Cardiac fibroblast (primary cell): ENCODE measurements around the gene PRTG.

Experiments used
- DNase-seq, 2 donors: peaks; one replicate each; pipeline versions ENCODE4 v3.0.0 to v3.0.0-alpha.2; 2010; ENCODE audit warnings: low read depth in 2 of 2
- H3K4me3 ChIP-seq, 2 donors: replicated peaks in 1 of 2; 1 replicate in 1 of 2; 2 replicates in 1 of 2; pipeline ENCODE4 v1.5.1; 2011; ENCODE audit warnings: low read depth in 2 of 2, low read length in 2 of 2, mild to moderate bottlenecking in 2 of 2, moderate library complexity in 1 of 2
- CTCF ChIP-seq: IDR thresholded peaks from one replicate; pipeline ENCODE4 v1.5.1; 2011; ENCODE audit warnings: low read depth, mild to moderate bottlenecking, low read length, inconsistent platforms

The PRTG gene

GRCh38 chr15:55590788-55591187, 152.2 kb downstream of the PRTG start:
- no peak for DNase-seq

GRCh38 chr15:55589287-55589686, 153.7 kb downstream of the PRTG start:
- no peak for DNase-seq
- no peak for TF ChIP-seq CTCF
- H3K4me3 ChIP-seq: no peak overlapping the region

More at GRCh38 chr15:55590788-55591187, 152.2 kb downstream of the PRTG start:
- no peak overlapping the region for H3K4me3 ChIP-seq
- TF ChIP-seq CTCF: no peak

GRCh38 chr15:55588815-55589115, 154.2 kb downstream of the PRTG start:
- TF ChIP-seq CTCF: no peak
- H3K4me3 ChIP-seq: peak overlapping the region; percentile 55 to 59
- DNase-seq: no peak

- TF ChIP-seq CTCF: no peak
- DNase-seq: peak; percentile 58 to 78
- peak within 1 kb of the TSS; percentile 69 for H3K4me3 ChIP-seq
These were observed 154.7 kb downstream of the PRTG start, which contains the start of gene PYGO1 for GRCh38 chr15:55588070-55588814. Gene PYGO1 (minus strand): TSS chr15:55588345. CDS start chr15:55587883, 462 bp downstream.

GRCh38 chr15:55587321-55588069, 155.5 kb downstream of the PRTG start:
- peak overlapping the region; percentile 69 for H3K4me3 ChIP-seq
- TF ChIP-seq CTCF: no peak
- DNase-seq: peak; percentile 51 to 60

- no peak for TF ChIP-seq CTCF
- H3K4me3 ChIP-seq: peak overlapping the region; percentile 69
These were observed 156.1 kb downstream of the PRTG start for GRCh38 chr15:55586808-55587207.

More at GRCh38 chr15:55586808-55587207, 156.1 kb downstream of the PRTG start:
- DNase-seq: no peak
